OCI-LY7 (cell line): Measurements from ENCODE around the gene SRCAP.

ENCODE experiments used
- CTCF ChIP-seq: fragments of 200-600 bp; sonication (generic); conservative IDR thresholded peaks from 2 replicates; pipeline ENCODE4 v1.5.1; 2014; ENCODE audit warnings: mild to moderate bottlenecking, antibody characterized with exemption, low read length, moderate library complexity, mixed read lengths
- EZH2phosphoT487 ChIP-seq: fragments of 200-600 bp; sonication (generic); IDR thresholded peaks from 2 replicates; pipeline ENCODE4 v1.6.1; 2018; ENCODE audit warnings: low read depth, borderline replicate concordance, mild to moderate bottlenecking, mixed run types, antibody characterized with exemption, low read length, moderate library complexity, mixed read lengths

DNA sequence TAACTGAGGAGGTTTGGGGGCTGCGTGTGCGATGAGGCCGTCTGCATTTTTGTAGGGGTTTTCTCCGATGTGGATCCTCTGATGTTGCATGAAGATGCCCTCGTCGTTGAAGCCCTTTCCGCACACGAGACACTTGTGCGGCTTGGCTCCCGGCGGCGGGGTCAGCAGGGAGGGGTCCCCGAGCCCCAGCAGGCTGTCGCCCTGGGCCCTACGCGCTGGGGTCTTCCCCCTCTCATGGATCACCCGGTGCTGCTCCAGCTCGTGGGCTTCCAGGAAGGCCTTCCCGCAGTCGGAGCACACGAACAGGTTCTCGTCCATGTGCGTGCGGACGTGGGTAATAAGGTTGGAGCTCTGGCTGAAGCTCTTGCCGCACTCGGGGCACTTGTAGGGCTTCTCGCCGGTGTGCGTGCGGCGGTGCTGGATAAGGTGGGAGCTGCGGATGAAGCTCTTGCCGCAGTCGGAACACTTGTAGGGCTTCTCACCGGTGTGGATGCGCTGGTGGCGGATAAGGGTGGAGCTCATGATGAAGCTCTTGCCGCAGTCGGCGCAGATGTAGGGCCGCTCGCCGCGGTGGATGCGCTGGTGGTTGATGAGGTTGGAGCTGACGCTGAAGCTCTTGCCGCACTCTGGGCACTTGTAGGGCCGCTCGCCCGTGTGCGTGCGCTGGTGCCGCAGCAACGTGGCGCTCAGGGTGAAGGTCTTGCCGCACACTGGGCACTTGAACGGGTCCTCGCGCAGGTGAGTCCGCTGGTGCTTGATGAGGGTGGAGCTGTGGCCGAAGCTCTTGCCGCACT, 83.7 kb downstream of the SRCAP start:
- no peak for TF ChIP-seq CTCF
- no peak for TF ChIP-seq EZH2phosphoT487
